Measurements from ENCODE around the gene ADAMTS2.

- TF ChIP-seq CTCF (IDR thresholded peaks at IDR 0.05; ENCODE audit: borderline replicate concordance, extremely low read depth, low read length, poor library complexity, severe bottlenecking) (no peak), EZH2 (IDR thresholded peaks at IDR 0.05; ENCODE audit: borderline replicate concordance, low read depth, low read length, severe bottlenecking) (no peak)
These were observed 27.6 kb downstream of the ADAMTS2 start for GRCh38 chr5:179317411-179318220.

Data from DND-41 (cell line).